HL-60/S4 treated with phorbol 12-myristate 13-acetate at 8.2 ng/mL for 4 days and 3 days (cell line): ENCODE results near the gene KNTC1.
"Not testable (repeated sequence)": the region's sequence is repeated elsewhere in the genome, so short reads cannot be mapped to it uniquely, and the experiment has no call there.

Experiments
- in situ Hi-C: fragments of 300-500 bp; cut with MboI; formaldehyde crosslinking; loops from 2 replicates; pipeline ENCODE4 v1.15.0; 2022; ENCODE audit warnings: low sequenced_read_pairs

KNTC1 gene

GRCh38 chr12:122508163-122508562 lies 18.9 kb upstream of the KNTC1 start:
- in situ Hi-C loops: no loop called here

DNA sequence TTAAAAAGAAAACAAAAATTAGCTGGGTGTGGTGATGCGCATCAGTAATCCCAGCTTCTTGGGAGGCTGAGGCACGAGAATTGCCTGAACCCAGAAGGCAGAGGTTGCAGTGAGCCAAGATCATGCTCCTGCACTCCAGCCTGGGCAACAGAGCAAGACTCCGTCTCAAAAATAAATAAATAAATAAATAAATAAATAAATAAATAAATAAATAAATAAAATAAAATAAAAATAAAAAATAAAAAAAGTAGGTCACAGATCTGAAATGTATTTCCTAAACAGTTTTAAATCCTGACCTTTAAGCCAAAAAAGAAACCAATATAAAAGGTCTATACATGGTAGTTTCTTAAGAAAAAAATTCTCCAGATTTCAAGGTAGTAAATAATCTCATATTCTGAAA lies 14.0 kb upstream of the KNTC1 start:
- in situ Hi-C loops: not testable (repeated sequence)

DNA sequence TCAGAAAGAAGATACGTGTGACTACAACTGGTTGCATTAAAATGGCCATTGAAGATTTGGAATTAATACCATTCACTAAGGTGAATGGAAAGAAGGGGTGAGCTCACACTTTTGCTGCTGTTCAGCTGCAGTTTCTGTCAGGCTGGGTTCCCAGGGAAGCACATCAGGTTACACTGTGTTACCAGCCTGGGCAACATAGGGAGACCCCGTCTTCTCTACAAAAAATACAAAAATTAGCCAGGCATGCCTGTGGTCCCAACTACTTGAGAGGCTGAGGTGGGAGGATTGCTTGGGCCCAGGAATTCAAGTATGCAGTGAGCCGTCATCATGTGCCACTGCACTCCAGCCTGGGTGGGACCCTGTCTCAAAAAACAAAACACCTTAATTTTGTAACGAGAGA lies 13.4 kb upstream of the KNTC1 start:
- in situ Hi-C loops: no loop called here

DNA sequence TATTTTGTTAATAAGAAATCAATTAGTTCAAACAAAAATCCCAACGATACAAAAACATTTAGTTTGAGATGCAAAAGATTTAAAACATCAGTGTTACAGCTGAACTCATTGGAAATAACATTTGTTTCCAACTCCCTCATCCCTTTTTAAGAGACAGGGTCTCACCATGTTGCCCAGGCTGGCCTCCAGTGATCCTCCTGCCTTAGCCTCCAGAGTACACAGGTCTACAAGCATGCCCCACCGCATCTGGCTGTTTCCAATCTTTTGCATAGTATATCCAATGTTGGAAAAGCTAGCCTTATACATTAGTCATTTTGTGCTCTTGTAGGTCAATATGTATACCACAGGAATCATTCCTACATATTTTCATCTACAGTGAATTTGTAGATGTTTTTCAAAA lies 11.8 kb upstream of the KNTC1 start:
- in situ Hi-C loops: no loop called here

DNA sequence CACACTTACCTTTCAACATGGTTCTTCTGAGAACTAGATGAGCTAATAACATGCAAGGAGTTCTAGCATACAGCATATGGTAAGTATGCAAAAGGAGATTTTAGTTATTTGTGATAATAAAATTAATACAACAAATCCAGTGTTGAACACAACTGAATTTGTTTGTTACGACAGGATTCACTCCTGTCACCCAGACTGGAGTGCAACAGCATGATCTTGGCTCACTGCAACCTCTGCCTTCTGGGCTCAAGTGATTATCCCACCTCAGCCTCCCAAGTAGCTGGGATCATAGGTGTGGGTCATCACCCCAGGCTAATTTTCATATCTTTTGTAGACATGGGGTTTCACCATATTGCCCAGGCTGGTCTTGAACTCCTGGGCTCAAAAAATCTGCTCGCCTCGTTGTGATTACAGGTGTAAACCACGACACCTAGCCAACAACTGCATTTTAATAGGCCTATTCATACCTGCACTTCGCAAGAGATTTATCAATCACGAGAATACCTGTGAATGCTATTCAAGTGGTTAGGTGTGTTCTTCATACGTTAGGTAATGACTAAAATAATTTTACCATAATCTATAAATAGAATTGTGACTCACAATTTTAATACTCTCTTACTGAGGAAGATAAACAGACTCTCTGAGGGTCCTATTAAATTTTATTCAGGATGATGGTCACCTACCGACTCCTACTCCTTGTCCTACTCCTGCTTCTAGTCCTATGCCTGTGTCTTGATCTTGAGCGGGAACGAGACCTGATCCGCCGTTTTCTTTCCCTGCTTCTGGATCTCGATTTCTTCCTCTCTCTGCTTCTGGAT lies 10.3 kb upstream of the KNTC1 start:
- in situ Hi-C loops: no loop called here

DNA sequence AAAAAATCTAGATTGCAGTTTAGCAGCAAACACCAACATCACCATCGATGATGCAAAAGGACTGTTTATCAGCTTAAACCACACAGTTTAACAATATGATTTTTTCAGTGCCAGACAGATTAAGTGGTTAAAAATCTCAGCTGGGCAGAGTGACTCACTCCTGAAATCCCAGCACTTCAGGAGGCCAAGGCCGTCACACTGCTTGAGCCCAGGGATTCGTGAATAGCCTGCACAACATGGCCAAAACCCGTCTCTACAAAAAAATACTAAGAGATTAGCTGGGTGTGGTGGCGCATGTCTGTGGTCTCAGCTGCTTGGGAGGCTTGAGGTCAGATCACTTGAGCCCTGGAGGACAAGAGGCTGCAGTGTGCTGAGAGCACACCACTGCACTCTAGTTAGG lies 9.2 kb upstream of the KNTC1 start:
- in situ Hi-C loops: no loop called here

DNA sequence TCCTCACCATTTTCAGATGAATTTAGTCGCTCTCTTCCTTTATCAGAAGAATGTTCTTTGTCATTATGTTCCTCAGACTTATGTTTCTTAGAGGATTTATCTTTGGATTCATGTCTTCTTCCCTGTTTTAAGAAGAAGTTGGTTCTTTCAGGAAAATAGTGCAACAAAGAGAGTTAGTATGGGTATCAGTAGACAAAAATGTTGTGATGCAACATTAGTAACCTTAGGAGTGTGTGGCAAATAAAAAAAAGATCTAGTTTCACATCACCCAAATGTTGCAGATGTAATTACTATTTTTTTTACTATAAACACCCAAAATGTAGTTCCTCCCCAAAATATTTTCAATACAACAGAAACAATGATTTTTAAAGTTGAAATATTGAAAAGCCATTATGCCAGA lies 8.1 kb upstream of the KNTC1 start:
- in situ Hi-C loops: no loop called here

- in situ Hi-C loops: no loop called here
Measured at GRCh38 chr12:122519418-122519817, 7.6 kb upstream of the KNTC1 start.

DNA sequence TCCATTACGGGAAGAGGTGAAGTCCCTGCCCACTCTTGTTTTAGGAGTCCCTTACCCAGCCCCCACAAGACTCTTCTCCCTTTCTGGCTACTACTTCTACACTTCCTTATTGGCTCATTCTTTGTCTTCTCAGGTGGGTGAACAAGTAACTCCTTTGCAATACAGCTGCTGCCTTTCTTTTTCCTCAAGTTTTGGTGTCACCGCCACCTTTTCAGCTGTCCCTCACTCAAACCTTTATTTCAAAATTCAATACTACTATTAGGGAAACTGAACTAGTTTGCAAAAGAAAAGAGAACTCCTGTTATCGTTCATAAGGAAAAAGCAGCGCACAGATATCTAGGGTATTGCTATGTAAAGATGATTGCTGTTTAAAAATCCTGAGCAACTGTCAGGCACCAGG lies 6.4 kb upstream of the KNTC1 start:
- in situ Hi-C loops: no loop called here

DNA sequence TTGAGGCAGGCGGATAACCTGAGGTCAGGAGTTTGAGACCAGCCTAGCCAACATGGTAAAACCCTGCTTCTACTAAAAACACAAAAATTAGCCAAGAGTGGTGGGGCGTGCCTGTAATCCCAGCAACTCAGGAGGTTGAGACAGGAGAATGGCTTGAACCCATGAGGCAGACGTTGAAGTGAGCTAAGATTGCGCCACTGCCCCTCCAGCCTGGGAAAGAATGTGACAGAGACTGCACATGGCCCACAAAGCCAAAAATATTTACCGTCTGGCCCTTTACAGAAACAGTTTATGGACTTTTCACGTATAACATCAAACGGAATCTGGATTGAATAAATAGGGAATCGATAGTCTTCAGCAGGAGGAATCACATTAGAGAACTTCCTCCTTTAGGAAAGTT lies 3.8 kb upstream of the KNTC1 start:
- in situ Hi-C loops: no loop called here

DNA sequence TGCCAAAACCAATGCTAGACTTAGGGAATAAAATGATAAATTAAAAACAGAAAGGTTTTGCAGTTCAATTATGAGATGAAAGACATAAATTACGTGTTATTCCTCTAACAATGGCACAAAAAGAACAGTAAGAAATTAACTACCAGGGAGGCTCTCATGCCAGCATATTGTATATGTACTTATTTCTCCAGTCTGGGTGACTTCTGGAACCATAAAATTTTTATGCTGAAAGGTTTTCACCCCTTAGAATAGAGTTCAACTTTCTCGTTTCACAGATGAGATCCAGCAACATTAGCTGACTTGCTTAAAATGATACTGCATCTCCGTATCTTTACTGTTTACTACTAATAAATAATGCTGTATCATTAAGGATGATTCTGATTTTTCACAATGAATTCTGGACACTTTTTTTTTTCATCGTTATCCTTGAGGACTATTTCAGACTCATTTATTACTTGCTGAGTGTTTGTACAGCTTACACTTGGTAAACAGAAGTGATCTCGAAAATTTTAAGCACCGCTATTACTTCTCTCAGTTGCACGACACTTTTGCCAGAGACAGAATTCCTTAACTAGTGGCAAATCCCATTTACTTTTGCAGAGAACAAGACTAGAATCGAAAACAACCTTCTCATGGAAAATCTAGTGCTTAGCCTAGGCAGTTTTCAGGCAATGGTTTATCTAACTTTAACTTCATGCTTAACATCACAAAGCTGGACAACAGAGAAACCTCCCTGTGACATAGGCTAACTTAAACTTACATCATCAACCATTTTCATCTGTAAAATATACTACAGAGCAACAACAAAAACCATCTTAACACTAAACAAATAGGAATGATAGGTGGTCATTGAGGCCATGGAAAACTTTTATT lies 3.0 kb upstream of the KNTC1 start:
- in situ Hi-C loops: no loop called here

DNA sequence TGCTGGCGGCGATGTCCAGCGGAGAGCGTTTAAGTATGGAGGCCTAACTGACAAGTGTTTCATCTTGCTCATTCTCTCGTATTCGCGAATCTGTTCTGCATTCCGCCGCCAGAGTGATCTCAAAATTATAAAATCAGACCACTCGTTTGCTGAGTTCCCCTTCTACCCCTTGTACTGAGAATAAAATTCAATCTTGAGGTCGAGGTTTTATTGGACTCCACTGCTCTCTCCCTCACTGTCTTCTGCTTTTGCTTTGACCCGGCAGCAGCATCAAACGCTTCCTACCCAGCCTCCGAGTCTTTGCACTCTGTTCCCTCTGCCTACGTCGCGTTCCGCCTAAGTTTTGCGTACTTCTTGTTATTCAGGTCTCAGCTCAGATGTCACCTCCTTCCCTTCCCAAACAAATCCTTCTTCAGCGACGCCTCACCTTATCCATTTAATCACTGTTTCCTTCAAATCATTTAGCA lies 462 bp downstream of the KNTC1 start:
- in situ Hi-C loops: no loop called here

DNA sequence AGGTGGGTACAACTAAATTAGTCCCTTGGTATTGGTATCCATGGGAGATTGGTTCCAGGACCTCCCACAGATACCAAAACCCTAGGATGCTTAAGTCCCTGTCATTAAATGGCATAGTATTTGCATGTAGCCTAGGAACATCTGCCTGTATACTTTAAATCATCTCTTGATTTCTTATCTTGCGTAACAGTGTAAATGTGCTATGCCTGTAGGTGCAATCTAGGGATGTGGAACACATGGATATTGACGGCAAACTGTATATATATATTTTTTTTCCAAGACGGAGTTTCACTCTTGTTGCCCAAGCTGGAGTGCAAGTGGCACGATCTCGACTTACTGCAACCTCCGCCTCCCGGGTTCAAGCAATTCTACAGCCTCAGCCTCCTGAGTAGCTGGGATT lies 1.5 kb downstream of the KNTC1 start:
- in situ Hi-C loops: no loop called here

DNA sequence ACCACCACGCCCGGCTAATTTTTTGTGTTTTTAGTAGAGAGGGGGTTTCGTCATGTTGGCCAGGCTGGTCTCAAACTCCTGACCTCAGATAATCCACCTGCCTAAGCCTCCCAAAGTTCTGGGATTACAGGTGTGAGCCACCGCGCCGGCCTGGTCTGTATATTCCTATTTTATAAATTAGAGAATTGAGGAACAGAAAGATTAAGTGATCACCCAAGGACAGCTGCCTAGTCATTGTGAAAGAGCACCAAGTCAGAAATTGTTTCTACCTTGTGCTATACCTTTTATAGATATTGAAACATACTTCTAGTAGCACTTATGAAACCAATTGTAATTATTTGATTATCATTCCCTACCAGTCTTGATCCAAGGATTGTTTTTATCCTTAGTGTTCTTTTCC lies 1.9 kb downstream of the KNTC1 start:
- in situ Hi-C loops: no loop called here

- in situ Hi-C loops: no loop called here
Measured at GRCh38 chr12:122533856-122534255, 6.8 kb downstream of the KNTC1 start.

GRCh38 chr12:122537021-122537420 lies 10.0 kb downstream of the KNTC1 start:
- in situ Hi-C loops: no loop called here

GRCh38 chr12:122538496-122538895 lies 11.4 kb downstream of the KNTC1 start:
- in situ Hi-C loops: no loop called here

GRCh38 chr12:122544537-122544936 lies 17.5 kb downstream of the KNTC1 start:
- in situ Hi-C loops: no loop called here

GRCh38 chr12:122545855-122546254 lies 18.8 kb downstream of the KNTC1 start:
- in situ Hi-C loops: no loop called here

- in situ Hi-C loops: no loop called here
Measured at GRCh38 chr12:122547330-122547729, 20.3 kb downstream of the KNTC1 start.

DNA sequence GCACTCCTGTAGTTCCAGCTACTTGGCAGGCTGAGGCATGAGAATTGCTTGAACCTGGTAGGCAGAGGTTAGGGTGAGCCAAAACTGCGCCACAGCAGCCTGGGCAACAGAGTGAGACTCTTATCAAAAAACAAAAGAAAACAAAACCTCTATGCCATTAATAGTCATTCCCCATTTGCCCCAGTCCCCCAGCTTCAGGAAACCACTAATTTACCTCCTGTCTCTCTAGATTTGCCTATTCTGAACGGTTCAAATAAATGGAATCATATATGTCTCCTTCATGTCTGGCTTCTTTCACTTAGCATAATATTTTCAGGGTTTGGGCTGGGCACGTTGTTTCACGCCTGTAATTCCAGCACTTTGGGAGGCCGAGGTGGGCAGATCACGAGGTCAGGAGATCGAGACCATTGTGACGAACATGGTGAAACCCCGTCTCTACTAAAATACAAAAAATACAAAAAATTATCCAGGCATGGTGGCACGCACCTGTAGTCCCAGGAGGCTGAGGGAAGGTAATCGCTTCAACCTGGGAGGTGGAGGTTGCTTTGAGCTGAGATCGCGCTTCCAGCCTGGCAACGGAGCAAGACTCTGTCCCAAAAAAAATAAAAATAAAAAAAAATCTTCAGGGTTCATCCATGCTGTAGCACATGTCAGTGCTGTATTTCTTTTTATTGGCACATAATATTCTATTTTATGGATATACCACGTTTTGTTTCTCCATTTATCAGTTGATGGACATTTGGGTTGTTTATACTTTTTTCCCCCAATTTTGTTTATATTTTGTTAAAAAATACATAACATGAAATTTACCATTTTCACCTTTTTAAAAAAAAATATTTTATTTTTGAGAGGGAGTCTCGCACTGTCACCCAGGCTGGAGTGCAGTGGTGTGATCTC lies 31.9 kb downstream of the KNTC1 start:
- in situ Hi-C loops: loop anchor here (25.0 kb wide), 1 partner anchor 653 kb away; no protein-coding TSS in a partner anchor
